ENCODE measurements around the gene KLF7.

Gene KLF7

DNA sequence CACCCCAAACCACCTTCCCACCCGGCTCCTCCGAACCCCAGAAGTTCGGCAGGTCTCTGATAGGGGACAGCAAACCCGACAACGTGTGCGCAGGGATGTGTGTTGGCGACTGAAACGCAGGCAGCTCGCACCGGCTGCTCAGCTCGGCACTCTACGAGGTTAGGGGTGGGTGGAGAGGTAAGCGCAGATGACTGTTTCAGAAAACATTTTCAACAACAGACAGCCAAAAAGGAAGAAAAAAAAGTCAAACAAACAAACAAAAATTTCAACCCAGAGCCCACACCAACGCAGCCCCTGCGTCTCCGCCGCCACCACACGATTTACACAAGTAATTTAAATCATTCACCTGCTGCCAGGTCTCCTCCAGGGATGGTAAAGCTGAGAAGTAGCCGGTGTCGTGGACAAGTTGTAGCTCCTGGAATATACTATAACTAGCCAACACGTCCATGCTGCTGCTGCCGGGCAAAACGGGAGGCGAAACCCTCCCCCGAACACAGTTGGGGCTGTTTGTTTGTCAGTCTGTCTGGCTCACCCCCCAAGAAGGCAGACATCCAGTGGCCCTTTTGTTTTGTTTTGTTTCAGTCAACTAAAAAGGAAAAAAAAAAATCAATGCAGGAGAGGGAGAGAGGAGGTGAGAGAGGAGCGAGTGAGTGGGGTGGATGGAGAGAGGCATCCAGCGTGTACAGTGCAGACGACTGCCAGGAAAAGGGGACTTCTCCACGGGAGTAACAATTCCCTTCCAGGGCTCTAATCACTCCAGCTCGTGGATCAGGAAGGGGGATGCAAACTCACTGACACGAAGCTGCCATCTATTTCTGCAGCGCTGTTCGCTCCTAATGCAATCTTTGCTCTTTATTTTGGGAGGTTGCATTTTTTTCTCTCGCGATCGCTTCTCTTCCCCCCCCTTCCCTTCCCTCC, at the start of gene KLF7:
Gene KLF7 (minus strand): TSS at position 828 of the 918 bp plus-strand sequence. CDS start 380 bp downstream, at position 448.
- H3K9me3 Mint-ChIP-seq, result peaks cover 3% of the 10 kb centered on the region
- peaks cover 53% of the 10 kb centered on the region for H3K4me1 Mint-ChIP-seq
- H3K36me3 Mint-ChIP-seq, result no peaks in the 10 kb centered on the region
- H3K27ac Mint-ChIP-seq, result peak within 1 kb of the TSS; percentile 95
- peak within 1 kb of the TSS; percentile 98 for H3K4me3 Mint-ChIP-seq
- H3K27me3 Mint-ChIP-seq, result no peaks in the 10 kb centered on the region
- no peak for ATAC-seq

GRCh38 chr2:207215308-207215707, 49.6 kb upstream of the KLF7 start:
- Mint-ChIP-seq H3K36me3 (peaks cover 4% of the 10 kb centered on the region), H3K27ac (no peak overlapping the region), H3K27me3 (no peaks in the 10 kb centered on the region), H3K9me3 (peaks cover 3% of the 10 kb centered on the region), H3K4me1 (peaks cover 5% of the 10 kb centered on the region), H3K4me3 (no peak overlapping the region)
- ATAC-seq, result no peak

DNA sequence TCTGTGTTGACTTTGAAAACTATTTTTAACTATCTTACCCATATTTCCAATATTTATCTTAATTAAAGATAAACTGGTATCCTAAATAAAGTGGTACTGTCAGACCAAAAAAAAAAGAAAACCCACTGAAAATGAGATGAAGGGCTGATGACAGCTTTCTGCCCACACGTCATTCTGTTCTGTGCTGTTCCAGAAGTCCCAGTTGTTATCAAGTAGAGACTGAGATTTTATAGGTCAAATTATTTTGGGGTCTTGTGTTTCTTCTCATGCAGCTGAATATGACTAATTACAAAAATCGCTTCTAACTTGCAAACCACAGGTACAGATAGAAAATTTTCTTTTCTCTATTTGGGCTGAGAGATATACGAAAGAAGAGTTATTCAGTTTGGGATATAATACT, 48.7 kb upstream of the KLF7 start:
- H3K36me3 Mint-ChIP-seq, result peaks cover 9% of the 10 kb centered on the region
- peak overlapping the region; percentile 12 for H3K27ac Mint-ChIP-seq
- peaks cover 3% of the 10 kb centered on the region for H3K9me3 Mint-ChIP-seq
- H3K27me3 Mint-ChIP-seq, result no peaks in the 10 kb centered on the region
- no peak overlapping the region for H3K4me3 Mint-ChIP-seq
- peak; percentile 57 for ATAC-seq
- peaks cover 5% of the 10 kb centered on the region for H3K4me1 Mint-ChIP-seq

DNA sequence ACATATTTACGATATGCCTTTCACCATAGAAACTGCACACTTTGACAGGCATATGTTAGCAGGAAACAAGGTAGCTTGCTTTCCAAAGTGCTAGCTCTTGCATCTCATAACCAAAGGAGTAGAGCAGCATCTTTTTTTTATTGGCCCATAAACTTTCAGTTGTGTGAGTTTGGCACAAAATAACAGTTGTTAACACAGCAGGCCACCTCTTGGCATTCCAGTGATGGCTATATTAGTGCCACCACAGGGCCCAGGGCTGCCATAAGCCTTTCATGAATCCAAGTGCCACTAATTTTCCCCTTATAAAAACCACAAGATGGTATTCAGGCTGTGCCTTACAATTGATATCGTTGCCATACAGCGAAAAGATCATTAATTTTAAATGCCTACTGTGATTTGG, 40.3 kb upstream of the KLF7 start:
- no peaks in the 10 kb centered on the region for H3K4me1 Mint-ChIP-seq
- no peak overlapping the region for H3K4me3 Mint-ChIP-seq
- H3K36me3 Mint-ChIP-seq, result peaks cover 9% of the 10 kb centered on the region
- H3K9me3 Mint-ChIP-seq, result no peaks in the 10 kb centered on the region
- ATAC-seq, result no peak
- no peak overlapping the region for H3K27ac Mint-ChIP-seq
- H3K27me3 Mint-ChIP-seq, result no peaks in the 10 kb centered on the region

DNA sequence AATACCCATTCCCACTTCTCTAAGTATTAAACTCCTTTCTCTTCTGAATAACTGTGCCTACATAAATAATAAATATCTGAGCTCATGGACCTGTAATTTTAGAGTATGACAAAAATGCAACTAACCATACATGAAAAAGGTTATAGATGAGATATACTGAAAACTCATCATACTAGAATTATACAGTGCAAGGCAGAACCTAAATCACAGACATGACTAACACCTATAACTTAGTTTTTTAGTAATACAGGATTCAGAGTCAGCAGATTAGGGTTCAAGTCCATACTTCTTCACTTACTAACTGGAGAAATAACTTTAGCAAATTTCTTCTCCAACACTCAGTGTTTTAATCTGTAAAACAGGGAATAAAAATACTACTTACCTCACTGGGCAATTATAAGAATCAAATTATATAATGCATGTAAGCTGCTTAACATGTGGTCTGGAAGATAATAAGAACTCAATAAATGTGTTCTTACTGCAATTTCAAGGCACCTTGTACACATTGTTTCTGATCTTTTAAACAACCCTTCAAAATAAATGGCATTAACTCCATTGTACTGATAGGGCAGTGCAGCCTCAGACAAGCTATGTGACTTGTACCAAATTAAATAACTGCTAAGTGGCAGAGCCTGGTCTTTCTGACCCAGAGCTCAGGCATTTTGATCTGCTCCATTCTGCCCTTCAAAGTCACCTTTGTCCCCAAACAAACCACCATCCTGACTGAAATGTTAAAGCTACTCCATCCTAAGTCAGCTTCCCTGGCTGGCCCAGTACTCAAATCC, 39.6 kb upstream of the KLF7 start:
- H3K27ac Mint-ChIP-seq, result no peak overlapping the region
- no peak for ATAC-seq
- no peaks in the 10 kb centered on the region for H3K4me1 Mint-ChIP-seq
- no peaks in the 10 kb centered on the region for H3K27me3 Mint-ChIP-seq
- H3K9me3 Mint-ChIP-seq, result no peaks in the 10 kb centered on the region
- H3K4me3 Mint-ChIP-seq, result no peak overlapping the region
- H3K36me3 Mint-ChIP-seq, result peaks cover 9% of the 10 kb centered on the region

DNA sequence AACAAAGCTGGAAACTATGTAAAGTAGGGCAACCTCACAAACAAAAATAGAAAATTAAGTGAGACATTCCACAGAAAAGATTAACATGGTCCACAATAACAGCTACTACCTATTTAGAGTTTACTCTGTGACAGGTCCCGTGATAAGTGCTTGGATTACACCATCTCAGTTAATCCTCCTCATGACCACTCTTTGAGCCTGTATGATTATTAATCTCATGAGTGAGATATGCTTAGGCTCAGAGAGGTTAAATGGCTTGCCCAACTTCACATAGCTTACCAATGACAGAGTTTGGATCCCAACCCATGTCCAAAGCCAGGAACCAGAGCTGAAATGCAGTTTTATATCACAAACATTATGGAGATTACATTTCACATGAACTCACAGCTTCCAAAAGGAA, 37.3 kb upstream of the KLF7 start:
- no peak for ATAC-seq
- H3K9me3 Mint-ChIP-seq, result no peaks in the 10 kb centered on the region
- H3K4me3 Mint-ChIP-seq, result no peak overlapping the region
- H3K27ac Mint-ChIP-seq, result no peak overlapping the region
- no peaks in the 10 kb centered on the region for H3K4me1 Mint-ChIP-seq
- no peaks in the 10 kb centered on the region for H3K27me3 Mint-ChIP-seq
- peaks cover 6% of the 10 kb centered on the region for H3K36me3 Mint-ChIP-seq

DNA sequence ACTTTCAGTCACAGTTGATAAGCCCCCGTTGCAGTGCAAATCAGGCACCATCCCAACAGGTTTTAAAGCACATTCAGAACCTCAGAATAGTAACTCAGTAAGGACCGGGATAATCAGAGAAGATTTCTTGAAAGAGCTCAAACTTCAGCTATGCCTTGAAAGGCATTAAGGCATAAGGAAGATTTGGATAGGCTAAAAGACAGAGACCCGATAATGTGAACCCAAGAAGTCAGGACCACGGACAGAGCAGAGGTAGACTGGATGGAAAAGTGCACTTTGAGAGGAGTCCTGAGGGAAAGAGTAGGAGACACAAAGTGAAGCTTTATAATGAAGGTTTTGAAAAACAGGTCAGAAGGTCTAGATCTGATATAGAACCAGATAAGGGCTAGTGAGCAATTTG, 36.9 kb upstream of the KLF7 start:
- Mint-ChIP-seq H3K4me3 (no peak overlapping the region), H3K9me3 (no peaks in the 10 kb centered on the region), H3K27ac (no peak overlapping the region), H3K36me3 (peaks cover 6% of the 10 kb centered on the region), H3K27me3 (no peaks in the 10 kb centered on the region), H3K4me1 (no peaks in the 10 kb centered on the region)
- no peak for ATAC-seq

DNA sequence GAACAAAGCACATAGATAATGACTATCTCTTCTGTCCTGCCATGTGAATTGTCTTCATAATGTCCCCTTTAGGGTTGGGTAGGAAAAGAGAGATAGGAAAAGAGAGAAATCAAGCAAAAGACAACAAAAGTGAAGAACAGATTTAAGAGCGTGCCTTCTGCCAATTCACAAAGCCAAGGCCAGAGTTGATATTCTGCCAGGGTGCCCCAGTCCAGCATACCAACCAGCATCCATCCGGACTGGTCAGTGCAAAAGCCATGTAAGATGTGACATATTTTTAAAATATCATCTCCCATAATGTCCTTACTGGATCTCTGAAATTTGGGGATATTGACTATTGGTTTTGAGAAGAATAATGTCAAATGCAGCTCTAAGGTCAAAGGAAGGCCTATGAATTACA, 35.7 kb upstream of the KLF7 start:
- no peak overlapping the region for H3K27ac Mint-ChIP-seq
- no peak overlapping the region for H3K4me3 Mint-ChIP-seq
- no peak for ATAC-seq
- no peaks in the 10 kb centered on the region for H3K27me3 Mint-ChIP-seq
- H3K36me3 Mint-ChIP-seq, result peaks cover 6% of the 10 kb centered on the region
- H3K4me1 Mint-ChIP-seq, result no peaks in the 10 kb centered on the region
- H3K9me3 Mint-ChIP-seq, result no peaks in the 10 kb centered on the region

DNA sequence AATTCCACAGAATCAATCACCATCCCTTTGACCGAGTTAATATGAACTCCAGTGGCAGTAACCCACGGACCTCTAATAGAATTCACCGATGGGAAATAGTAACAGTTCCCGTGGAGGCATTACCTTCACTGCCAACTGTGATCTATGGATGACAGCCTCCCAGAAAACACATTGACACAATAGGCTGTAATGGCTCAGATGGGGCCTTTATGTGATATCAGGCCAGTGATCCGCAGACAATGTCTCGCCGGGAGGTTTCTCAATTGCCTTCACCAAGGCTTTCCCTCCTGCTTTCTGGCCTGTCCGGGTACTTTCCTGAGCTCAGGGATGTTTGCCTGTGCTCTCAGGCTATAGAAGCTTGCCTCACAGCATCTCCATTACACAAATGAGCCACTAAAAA, 34.4 kb upstream of the KLF7 start:
- H3K4me3 Mint-ChIP-seq, result no peak overlapping the region
- peaks cover 6% of the 10 kb centered on the region for H3K36me3 Mint-ChIP-seq
- no peaks in the 10 kb centered on the region for H3K9me3 Mint-ChIP-seq
- no peaks in the 10 kb centered on the region for H3K4me1 Mint-ChIP-seq
- no peak overlapping the region for H3K27ac Mint-ChIP-seq
- H3K27me3 Mint-ChIP-seq, result no peaks in the 10 kb centered on the region
- no peak for ATAC-seq

DNA sequence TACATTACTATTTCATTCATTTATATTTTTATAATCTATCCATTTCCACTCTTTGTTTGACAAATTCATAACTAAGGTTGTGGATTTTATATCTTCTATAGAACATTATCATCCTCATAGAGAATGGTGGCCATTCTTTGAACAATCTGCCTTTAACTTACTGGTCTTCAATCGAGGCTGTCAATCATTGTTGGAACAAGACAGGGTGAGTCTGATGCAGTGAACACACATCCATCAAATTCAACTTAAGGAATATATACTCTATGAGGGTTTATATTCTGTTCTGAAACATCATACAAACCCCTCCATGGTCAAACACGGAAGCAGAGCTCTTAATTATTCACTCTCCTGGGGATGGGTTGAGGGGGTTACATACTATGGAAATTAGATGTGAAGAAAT, 28.3 kb upstream of the KLF7 start:
- no peak overlapping the region for H3K4me3 Mint-ChIP-seq
- peaks cover 2% of the 10 kb centered on the region for H3K9me3 Mint-ChIP-seq
- H3K27ac Mint-ChIP-seq, result no peak overlapping the region
- H3K36me3 Mint-ChIP-seq, result peaks cover 6% of the 10 kb centered on the region
- ATAC-seq, result no peak
- no peaks in the 10 kb centered on the region for H3K4me1 Mint-ChIP-seq
- no peaks in the 10 kb centered on the region for H3K27me3 Mint-ChIP-seq

GRCh38 chr2:207188626-207189419, 23.1 kb upstream of the KLF7 start:
- Mint-ChIP-seq H3K36me3 (peaks cover 11% of the 10 kb centered on the region), H3K4me3 (no peak overlapping the region), H3K4me1 (no peaks in the 10 kb centered on the region), H3K9me3 (peaks cover 9% of the 10 kb centered on the region), H3K27me3 (no peaks in the 10 kb centered on the region), H3K27ac (no peak overlapping the region)
- ATAC-seq, result no peak

GRCh38 chr2:207185372-207185771, 19.6 kb upstream of the KLF7 start:
- no peak for ATAC-seq
- no peak overlapping the region for H3K27ac Mint-ChIP-seq
- H3K27me3 Mint-ChIP-seq, result no peaks in the 10 kb centered on the region
- H3K9me3 Mint-ChIP-seq, result peaks cover 7% of the 10 kb centered on the region
- peaks cover 11% of the 10 kb centered on the region for H3K36me3 Mint-ChIP-seq
- H3K4me3 Mint-ChIP-seq, result no peak overlapping the region
- no peaks in the 10 kb centered on the region for H3K4me1 Mint-ChIP-seq

DNA sequence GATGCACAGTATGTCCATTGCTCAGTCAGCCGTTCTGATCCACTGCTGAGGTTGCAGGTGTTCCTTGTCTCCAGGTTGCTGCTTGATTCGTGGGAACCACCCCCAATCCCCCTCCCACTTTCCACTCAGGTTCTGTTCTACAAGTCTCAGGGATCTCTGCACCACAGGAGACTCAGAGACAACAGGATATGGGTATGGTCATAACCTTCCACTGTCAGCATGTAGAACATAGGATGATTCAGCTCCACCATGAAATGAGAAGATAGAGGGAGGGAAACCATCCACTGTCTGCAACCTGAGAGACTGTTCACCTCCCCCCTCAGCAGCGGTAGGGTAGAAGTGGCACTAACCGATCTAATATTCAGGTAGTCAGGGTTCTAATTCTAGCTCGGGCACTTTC, 19.0 kb upstream of the KLF7 start:
- no peaks in the 10 kb centered on the region for H3K4me1 Mint-ChIP-seq
- H3K9me3 Mint-ChIP-seq, result peaks cover 7% of the 10 kb centered on the region
- no peak overlapping the region for H3K4me3 Mint-ChIP-seq
- ATAC-seq, result no peak
- peaks cover 11% of the 10 kb centered on the region for H3K36me3 Mint-ChIP-seq
- no peaks in the 10 kb centered on the region for H3K27me3 Mint-ChIP-seq
- H3K27ac Mint-ChIP-seq, result no peak overlapping the region

DNA sequence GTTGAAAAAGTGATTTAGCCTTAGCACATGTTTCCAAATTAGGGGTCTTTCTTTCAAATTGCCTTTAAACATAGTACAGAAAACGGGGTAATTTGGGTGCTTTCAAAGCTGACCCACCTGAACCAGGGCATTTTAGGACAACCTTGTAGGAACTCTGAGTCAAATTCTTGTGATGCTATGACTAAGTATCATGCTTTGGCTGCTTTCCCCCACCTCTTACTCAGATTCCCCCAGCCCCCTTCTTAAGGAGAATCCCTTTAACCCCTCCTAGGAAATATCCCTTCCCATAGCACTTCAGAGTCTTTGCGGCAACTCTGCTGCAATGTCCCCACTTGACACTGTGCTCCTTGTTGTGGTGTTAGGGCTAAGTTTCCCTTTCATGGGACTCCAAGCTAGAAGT, 18.6 kb upstream of the KLF7 start:
- no peaks in the 10 kb centered on the region for H3K4me1 Mint-ChIP-seq
- H3K9me3 Mint-ChIP-seq, result peaks cover 7% of the 10 kb centered on the region
- peaks cover 11% of the 10 kb centered on the region for H3K36me3 Mint-ChIP-seq
- no peak for ATAC-seq
- H3K27ac Mint-ChIP-seq, result no peak overlapping the region
- no peaks in the 10 kb centered on the region for H3K27me3 Mint-ChIP-seq
- H3K4me3 Mint-ChIP-seq, result no peak overlapping the region

GRCh38 chr2:207183506-207183905, 17.8 kb upstream of the KLF7 start:
- ATAC-seq, result no peak
- H3K4me1 Mint-ChIP-seq, result no peaks in the 10 kb centered on the region
- H3K27ac Mint-ChIP-seq, result no peak overlapping the region
- no peak overlapping the region for H3K4me3 Mint-ChIP-seq
- H3K27me3 Mint-ChIP-seq, result no peaks in the 10 kb centered on the region
- peaks cover 7% of the 10 kb centered on the region for H3K9me3 Mint-ChIP-seq
- H3K36me3 Mint-ChIP-seq, result peaks cover 11% of the 10 kb centered on the region
